A549 (cell line): ENCODE measurements around the gene HMGN2. TPM values are rescaled to one million over a fixed set of nuclear protein-coding genes. Genes with fewer than 3 reads are reported as not detected.
"Not testable (repeated sequence)": the region's sequence is repeated elsewhere in the genome, so short reads cannot be mapped to it uniquely, and the experiment has no call there.

Source experiments
- ATAC-seq, 2 experiments: fragments of 200-7000 bp in 1 of 2; fragments of >200 bp in 1 of 2; cut with Nextera tagmentation in 1 of 2; cut with Tn5 transposase in 1 of 2; 3 replicates each; pipeline versions ENCODE4 v1.8.0 to v1.9.1; 2018 to 2020; ENCODE audit warnings: mild to moderate bottlenecking in 1 of 2, moderate library complexity in 1 of 2
- CTCF ChIA-PET: fragments of 300-600 bp; sonication (Branson Sonifier 250); formaldehyde crosslinking; extraction: SDS; loops from one replicate; lab custom pipeline; 2021; ENCODE audit warnings: antibody characterized with exemption, inconsistent platforms; lab: Yijun Ruan, JAX
- POLR2A ChIA-PET: fragments of 350-600 bp; formaldehyde crosslinking; extraction: SDS; loops from one replicate; lab custom pipeline; 2021; ENCODE audit warnings: antibody characterized with exemption, inconsistent platforms; lab: Yijun Ruan, JAX
- DNase-seq, 2 experiments: peaks; one replicate each; pipeline versions ENCODE4 v3.0.0 to v3.0.0-alpha.2; 2011 to 2016; ENCODE audit warnings: low read depth in 1 of 2, low spot score in 1 of 2
- FAIRE-seq: peaks from 2 replicates; lab custom pipeline; 2011; peaks lifted over from hg19 to GRCh38; lab: Jason Lieb, UNC
- H3K27ac ChIP-seq, 2 experiments: fragments of >200 bp; sonication (Bioruptor Twin); formaldehyde crosslinking; 3 replicates each; pipeline ENCODE4 v1.5.1; 2016 to 2017
- H3K4me1 ChIP-seq: fragments of >200 bp; sonication (Bioruptor Twin); formaldehyde crosslinking; 3 replicates; pipeline ENCODE4 v1.6.1; 2016
- H3K4me2 ChIP-seq: fragments of >200 bp; sonication (Bioruptor Twin); formaldehyde crosslinking; 3 replicates; pipeline ENCODE4 v1.6.1; 2016
- H3K4me3 ChIP-seq: fragments of >200 bp; sonication (Bioruptor Twin); formaldehyde crosslinking; 3 replicates; pipeline ENCODE4 v1.5.1; 2016
- H3K9me3 ChIP-seq: fragments of >200 bp; sonication (Bioruptor Twin); formaldehyde crosslinking; 3 replicates; pipeline ENCODE4 v1.6.1; 2016
- ATOH8 ChIP-seq: fragments of 250-450 bp; sonication (Bioruptor Pico); IDR thresholded peaks from 2 replicates; pipeline ENCODE4 v1.5.0; 2020; ENCODE audit warnings: low read depth, mild to moderate bottlenecking, moderate library complexity
- BCL3 ChIP-seq: fragments of >200 bp; sonication (Bioruptor Twin); formaldehyde crosslinking; IDR thresholded peaks from 3 replicates; pipeline ENCODE4 v1.6.1; 2016
- BHLHE40 ChIP-seq: IDR thresholded peaks from 2 replicates; pipeline ENCODE4 v1.6.1; 2012; ENCODE audit warnings: low read depth, low read length, inconsistent platforms
- CBX8 ChIP-seq: fragments of 200-600 bp; sonication (generic); IDR thresholded peaks from 2 replicates; pipeline ENCODE4 v1.6.1; 2016
- E2F6 ChIP-seq: IDR thresholded peaks from 2 replicates; pipeline ENCODE4 v1.6.1; 2012; ENCODE audit warnings: low read depth, borderline replicate concordance
- EHF ChIP-seq: fragments of 250-450 bp; sonication (Bioruptor Pico); IDR thresholded peaks from 2 replicates; pipeline ENCODE4 v1.5.0; 2020; ENCODE audit warnings: mild to moderate bottlenecking
- EHMT2 ChIP-seq: fragments of 200-600 bp; sonication (generic); IDR thresholded peaks from 2 replicates; pipeline ENCODE4 v1.6.1; 2016; ENCODE audit warnings: antibody characterized with exemption, low read depth, mild to moderate bottlenecking, moderate library complexity
- ELK1 ChIP-seq: fragments of 150-350 bp; IDR thresholded peaks from 2 replicates; pipeline ENCODE4 v1.6.1; 2014; ENCODE audit warnings: low read depth, mild to moderate bottlenecking, low read length
- GATA3 ChIP-seq: IDR thresholded peaks from 2 replicates; pipeline ENCODE4 v1.6.1; 2012; ENCODE audit warnings: borderline replicate concordance
- HOXB5 ChIP-seq: fragments of 250-450 bp; sonication (Bioruptor Pico); IDR thresholded peaks from 2 replicates; pipeline ENCODE4 v1.5.0; 2020; ENCODE audit warnings: mild to moderate bottlenecking, moderate library complexity
- JUN ChIP-seq, 2 experiments: fragments of >200 bp; sonication (Bioruptor Twin); formaldehyde crosslinking; IDR thresholded peaks; 2 replicates in 1 of 2; 3 replicates in 1 of 2; pipeline ENCODE4 v1.6.1; 2016 to 2017
- KDM1A ChIP-seq: fragments of 200-600 bp; sonication (generic); IDR thresholded peaks from 2 replicates; pipeline ENCODE4 v1.6.1; 2016; ENCODE audit warnings: low read depth, mild to moderate bottlenecking
- MAX ChIP-seq: IDR thresholded peaks from 2 replicates; pipeline ENCODE4 v1.6.1; 2012
- NPAS2 ChIP-seq: fragments of 250-450 bp; sonication (Bioruptor Pico); IDR thresholded peaks from 2 replicates; pipeline ENCODE4 v1.8.0; 2022; ENCODE audit warnings: mild to moderate bottlenecking, moderate library complexity, borderline replicate concordance
- PHF8 ChIP-seq: fragments of 200-600 bp; sonication (generic); IDR thresholded peaks from 2 replicates; pipeline ENCODE4 v1.6.1; 2016; ENCODE audit warnings: low read depth, mild to moderate bottlenecking, antibody characterized with exemption, moderate library complexity, borderline replicate concordance
- POLR2AphosphoS2 ChIP-seq: conservative IDR thresholded peaks from 2 replicates; pipeline ENCODE4 v1.6.1; 2012; ENCODE audit warnings: low read length, improper control_type of control experiment, inconsistent platforms
- RFX5 ChIP-seq: fragments of 450-650 bp; IDR thresholded peaks from 2 replicates; pipeline ENCODE4 v1.7.1; 2014; ENCODE audit warnings: antibody characterized with exemption, mild to moderate bottlenecking, moderate library complexity
- RNF2 ChIP-seq: fragments of 200-600 bp; sonication (generic); IDR thresholded peaks from 2 replicates; pipeline ENCODE4 v1.6.1; 2016; ENCODE audit warnings: low read depth, mild to moderate bottlenecking, antibody characterized with exemption, moderate library complexity, borderline replicate concordance
- USF2 ChIP-seq: fragments of 450-650 bp; IDR thresholded peaks from 2 replicates; pipeline ENCODE4 v1.6.1; 2014; ENCODE audit warnings: antibody characterized with exemption
- ZFP36 ChIP-seq: fragments of 450-650 bp; IDR thresholded peaks from 2 replicates; pipeline ENCODE4 v1.6.1; 2014; ENCODE audit warnings: borderline replicate concordance; ENCODE audit not compliant: partially characterized antibody
- WGBS: methylation state at CpG from one replicate; pipeline ENCODE4 v1.1.6; 2017; ENCODE audit errors: missing lambda C conversion rate; 5-methylcytosine and 5-hydroxymethylcytosine counted together
- polyA plus RNA-seq, 4 experiments: library from polyadenylated mRNA; depleted of rRNA in 3 of 4; stranded (reverse); fragments of >200 nt; fragmentation: RNase III in 1 of 4; extraction: RNeasy Plus Mini Kit Qiagen cat#74134 plus additional on column Dnase treatment in 1 of 4; gene quantifications; 2 replicates in 3 of 4; 3 replicates in 1 of 4; pipeline ENCODE4 v1.2.3, GENCODE V29; 2011 to 2017

HMGN2 gene
- polyA plus RNA-seq, 2 of the 4 experiments (the other 2 are of a cell fraction): 146 to 310 TPM

- TF ChIP-seq USF2: no peak
- TF ChIP-seq KDM1A: no peak
These were observed 24.6 kb downstream of the HMGN2 start (continued) for GRCh38 chr1:26496861-26497260.

- CTCF ChIA-PET: interaction anchor here (1.5 to 4.7 kb wide), 3 partner anchors 12 to 32 kb away, joined by 3 to 25 read pairs (median 8); partner anchors contain the start of gene RPS6KA1
- no peak for FAIRE-seq
These were observed 26.7 kb downstream of the HMGN2 start for GRCh38 chr1:26498894-26499293.

GRCh38 chr1:26500488-26501175, 28.4 kb downstream of the HMGN2 start:
- WGBS: 1% methylated on average over 28 of the region's 74 CpGs
- Histone ChIP-seq H3K4me2 (peak overlapping the region; percentile 81), H3K27ac (peak overlapping the region; percentile 90 to 99), H3K4me1 (peaks cover 13% of the 10 kb centered on the region; the same call in 2 of the 3 replicates), H3K9me3 (no peaks in the 10 kb centered on the region), H3K4me3 (peak overlapping the region; percentile 59)
- peak; percentile 88 to 91 for ATAC-seq
- DNase-seq: peak; percentile 24 to 85
- no peak for FAIRE-seq
- POLR2A ChIA-PET: interaction anchor here (0.6 to 2.5 kb wide), 14 partner anchors 11 to 417 kb away, joined by 3 to 25 read pairs (median 4); partner anchors contain the start of genes DHDDS, HMGN2, PIGV and RPS6KA1
- TF ChIP-seq MAX (peak; percentile 78), E2F6 (peak; percentile 85), RNF2 (peak; percentile 69; the same call in 1 of the 2 replicates), CBX8 (no peak), BCL3 (peak; percentile 63; the same call in 2 of the 3 replicates), EHF (no peak), EHMT2 (no peak), HOXB5 (CRISPR knock-in tag) (0 out of 2 replicates have a peak, but pooled peaks have one; percentile 12), NPAS2 (CRISPR knock-in tag) (0 out of 2 replicates have a peak, but pooled peaks have one; percentile 24), BHLHE40 (peak; percentile 86), GATA3 (peak; percentile 29; the same call in 1 of the 2 replicates), RFX5 (no peak), ATOH8 (no peak), USF2 (peak; percentile 84), PHF8 (peak; percentile 55), JUN (IDR thresholded peaks at IDR 0.05) (peak; percentile 51 to 68; a peak in 4 of 5 replicates)
- CTCF ChIA-PET: interaction anchor here (0.7 to 4.7 kb wide), 27 partner anchors 8 to 477 kb away, joined by 3 to 28 read pairs (median 5); partner anchors contain the start of genes HMGN2 and RPS6KA1

More at GRCh38 chr1:26498894-26499293, 26.7 kb downstream of the HMGN2 start:
- WGBS: 90% methylated on average over 7 of the region's 7 CpGs
- POLR2A ChIA-PET: no interaction called here
- no peak overlapping the region for H3K4me3 ChIP-seq
- no peak overlapping the region for H3K4me2 ChIP-seq
- H3K27ac ChIP-seq: no peak overlapping the region
- ATAC-seq: no peak
- no peak for DNase-seq
- no peaks in the 10 kb centered on the region for H3K9me3 ChIP-seq
- TF ChIP-seq ZFP36: peak; percentile 50
- no peak for TF ChIP-seq E2F6
- no peak for TF ChIP-seq ELK1
- TF ChIP-seq POLR2AphosphoS2: no peak
- H3K4me1 ChIP-seq: peaks cover 13% of the 10 kb centered on the region; the same call in 2 of the 3 replicates

GRCh38 chr1:26510711-26511110, 38.5 kb downstream of the HMGN2 start:
- FAIRE-seq, DNase-seq, H3K9me3 ChIP-seq, ATAC-seq, POLR2A ChIA-PET, H3K4me2 ChIP-seq, H3K4me3 ChIP-seq, H3K4me1 ChIP-seq, H3K27ac ChIP-seq: not testable (repeated sequence)
- WGBS: 43% methylated on average over 2 of the region's 2 CpGs
- CTCF ChIA-PET: interaction anchor here (1.4 to 1.9 kb wide), 2 partner anchors 11 to 27 kb away, joined by 3 to 8 read pairs; no protein-coding TSS in a partner anchor
